GM19324 (cell line): Measurements from ENCODE around the gene ABCC10.
"Not testable (repeated sequence)": the region's sequence is repeated elsewhere in the genome, so short reads cannot be mapped to it uniquely, and the experiment has no call there.

Source experiments
- ATAC-seq: cut with Tn5 transposase; IDR thresholded peaks from one replicate; pipeline ENCODE4 v1.9.1; 2021; ENCODE audit warnings: mild to moderate bottlenecking, moderate library complexity; ENCODE audit not compliant: unreplicated experiment, low FRiP score

ABCC10 gene, protein sequence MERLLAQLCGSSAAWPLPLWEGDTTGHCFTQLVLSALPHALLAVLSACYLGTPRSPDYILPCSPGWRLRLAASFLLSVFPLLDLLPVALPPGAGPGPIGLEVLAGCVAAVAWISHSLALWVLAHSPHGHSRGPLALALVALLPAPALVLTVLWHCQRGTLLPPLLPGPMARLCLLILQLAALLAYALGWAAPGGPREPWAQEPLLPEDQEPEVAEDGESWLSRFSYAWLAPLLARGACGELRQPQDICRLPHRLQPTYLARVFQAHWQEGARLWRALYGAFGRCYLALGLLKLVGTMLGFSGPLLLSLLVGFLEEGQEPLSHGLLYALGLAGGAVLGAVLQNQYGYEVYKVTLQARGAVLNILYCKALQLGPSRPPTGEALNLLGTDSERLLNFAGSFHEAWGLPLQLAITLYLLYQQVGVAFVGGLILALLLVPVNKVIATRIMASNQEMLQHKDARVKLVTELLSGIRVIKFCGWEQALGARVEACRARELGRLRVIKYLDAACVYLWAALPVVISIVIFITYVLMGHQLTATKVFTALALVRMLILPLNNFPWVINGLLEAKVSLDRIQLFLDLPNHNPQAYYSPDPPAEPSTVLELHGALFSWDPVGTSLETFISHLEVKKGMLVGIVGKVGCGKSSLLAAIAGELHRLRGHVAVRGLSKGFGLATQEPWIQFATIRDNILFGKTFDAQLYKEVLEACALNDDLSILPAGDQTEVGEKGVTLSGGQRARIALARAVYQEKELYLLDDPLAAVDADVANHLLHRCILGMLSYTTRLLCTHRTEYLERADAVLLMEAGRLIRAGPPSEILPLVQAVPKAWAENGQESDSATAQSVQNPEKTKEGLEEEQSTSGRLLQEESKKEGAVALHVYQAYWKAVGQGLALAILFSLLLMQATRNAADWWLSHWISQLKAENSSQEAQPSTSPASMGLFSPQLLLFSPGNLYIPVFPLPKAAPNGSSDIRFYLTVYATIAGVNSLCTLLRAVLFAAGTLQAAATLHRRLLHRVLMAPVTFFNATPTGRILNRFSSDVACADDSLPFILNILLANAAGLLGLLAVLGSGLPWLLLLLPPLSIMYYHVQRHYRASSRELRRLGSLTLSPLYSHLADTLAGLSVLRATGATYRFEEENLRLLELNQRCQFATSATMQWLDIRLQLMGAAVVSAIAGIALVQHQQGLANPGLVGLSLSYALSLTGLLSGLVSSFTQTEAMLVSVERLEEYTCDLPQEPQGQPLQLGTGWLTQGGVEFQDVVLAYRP (N-terminal part only)

DNA sequence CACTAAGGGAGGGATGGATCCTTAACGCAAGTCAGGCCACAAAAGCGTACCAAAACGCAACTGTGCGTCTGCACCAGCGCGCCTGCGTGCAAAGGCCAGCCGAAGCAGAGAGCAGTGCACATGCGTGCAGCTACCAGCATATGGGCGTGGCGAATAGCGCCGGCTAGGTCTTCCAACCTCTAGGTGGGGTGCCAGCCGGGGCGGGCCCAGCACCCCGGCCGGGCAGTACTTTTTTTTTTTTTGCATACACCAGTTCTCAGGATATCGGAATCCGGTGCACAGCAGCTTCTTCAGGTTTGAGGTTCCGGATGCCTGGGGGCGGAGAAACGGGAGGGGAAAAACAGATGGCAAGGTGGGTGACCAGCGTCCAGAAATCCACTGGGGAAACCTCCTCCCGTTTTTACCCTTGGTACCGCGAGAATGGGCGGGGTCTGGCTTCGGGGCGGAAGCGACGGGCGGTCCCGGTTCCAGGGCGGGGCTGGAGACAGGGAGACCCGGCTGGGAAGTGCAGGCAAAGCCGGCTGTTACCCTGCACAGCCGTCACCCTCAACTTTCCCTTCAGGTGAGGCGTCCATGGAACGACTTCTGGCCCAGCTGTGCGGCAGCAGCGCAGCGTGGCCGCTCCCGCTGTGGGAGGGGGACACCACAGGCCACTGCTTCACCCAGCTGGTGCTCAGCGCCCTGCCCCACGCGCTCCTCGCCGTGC is at the start of gene ABCC10:
Gene ABCC10 (plus strand): TSS at position 136 of the 706 bp plus-strand sequence. CDS start 438 bp downstream, at position 574.
- ATAC-seq, result peak; percentile 90

DNA sequence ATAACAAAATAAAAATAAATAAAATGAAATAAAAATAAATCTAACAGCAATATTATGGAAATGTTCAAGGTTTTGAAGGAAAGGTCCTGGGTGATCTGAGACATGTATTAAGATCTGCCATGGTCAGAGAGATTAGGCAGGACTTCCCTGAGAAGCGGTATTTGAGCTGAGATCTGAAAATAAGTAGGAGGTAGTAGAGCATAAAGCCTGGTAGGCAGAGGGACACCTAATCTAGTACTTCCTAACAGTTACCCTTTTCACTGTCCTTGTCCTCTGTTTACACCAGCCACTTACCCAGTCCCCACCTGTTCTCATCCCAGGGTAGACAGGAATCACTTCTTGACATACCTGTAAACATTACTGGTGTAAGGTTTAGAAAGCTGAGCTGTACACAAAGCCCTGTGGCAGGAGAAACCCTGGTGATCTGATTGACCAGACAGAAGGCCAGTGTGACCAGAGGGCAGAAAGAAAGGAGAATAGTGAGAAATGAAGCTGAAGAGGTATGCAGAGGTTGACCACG is 49.6 kb upstream of the ABCC10 start:
- no peak for ATAC-seq

DNA sequence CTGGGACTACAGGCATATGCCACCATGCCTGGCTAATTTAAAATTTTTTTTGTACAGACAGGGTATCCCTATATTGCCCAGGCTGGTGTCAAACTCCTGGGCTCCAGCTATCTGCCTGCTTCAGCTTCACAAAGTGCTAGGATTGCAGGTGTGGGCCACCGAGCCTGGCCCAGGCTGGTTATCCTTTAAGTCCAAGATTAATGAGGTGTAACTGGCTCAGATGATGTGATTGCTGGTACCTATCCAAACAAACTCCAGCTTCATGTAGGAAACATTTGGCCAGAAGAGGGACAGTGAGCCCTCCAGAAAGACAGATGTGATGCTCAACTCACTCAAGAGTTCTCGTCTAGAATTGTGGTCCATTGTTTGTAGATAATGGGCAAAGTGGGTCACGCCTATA is 48.7 kb upstream of the ABCC10 start:
- ATAC-seq, result no peak

DNA sequence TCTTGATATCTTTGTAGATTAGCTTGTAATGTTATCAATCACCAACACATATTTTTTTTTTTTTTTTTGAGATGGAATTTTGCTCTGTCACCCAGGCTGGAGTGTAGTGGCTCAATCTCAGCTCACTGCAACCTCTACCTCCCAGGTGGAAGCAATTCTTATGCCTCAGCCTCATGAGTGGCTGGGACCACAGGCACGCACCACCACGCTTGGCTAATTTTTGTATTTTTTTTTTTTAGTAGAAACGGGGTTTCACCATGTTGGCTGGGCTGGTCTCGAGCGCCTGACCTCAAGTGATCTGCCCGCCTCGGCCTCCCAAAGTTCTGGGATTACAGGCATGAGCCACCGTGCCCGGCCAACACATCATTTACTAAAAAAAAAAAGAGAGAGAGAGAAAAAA is 46.5 kb upstream of the ABCC10 start:
- not testable (repeated sequence) for ATAC-seq

DNA sequence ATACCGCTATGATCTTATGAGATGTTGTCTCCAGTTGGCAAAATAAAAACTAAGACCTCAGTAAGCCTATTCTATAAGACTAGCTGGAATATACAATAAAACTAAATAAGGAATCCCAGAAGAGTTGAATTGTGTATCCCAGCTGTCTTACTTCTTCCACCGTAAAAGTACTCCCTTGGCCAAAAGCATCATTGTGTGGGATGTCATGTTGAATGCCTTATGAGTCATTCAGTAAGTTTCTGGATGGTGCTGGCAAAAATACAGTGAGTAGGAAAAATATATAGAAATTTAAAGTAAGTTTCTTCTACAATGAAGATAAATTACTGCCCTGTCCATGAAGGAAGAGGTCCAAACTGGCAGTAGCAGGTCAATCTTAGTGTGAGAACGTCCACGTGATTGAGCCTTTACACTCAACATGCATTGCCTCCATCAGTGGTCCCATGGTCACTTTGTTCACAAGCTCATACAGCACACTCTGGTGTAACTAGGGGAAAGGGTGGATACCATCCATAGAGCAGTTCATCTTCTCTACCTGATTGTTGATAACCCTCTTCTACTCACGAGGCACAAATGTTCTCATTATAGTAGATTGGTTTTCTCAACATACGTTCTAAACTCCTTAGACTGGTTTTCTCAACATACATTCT is 44.2 kb upstream of the ABCC10 start:
- no peak for ATAC-seq

DNA sequence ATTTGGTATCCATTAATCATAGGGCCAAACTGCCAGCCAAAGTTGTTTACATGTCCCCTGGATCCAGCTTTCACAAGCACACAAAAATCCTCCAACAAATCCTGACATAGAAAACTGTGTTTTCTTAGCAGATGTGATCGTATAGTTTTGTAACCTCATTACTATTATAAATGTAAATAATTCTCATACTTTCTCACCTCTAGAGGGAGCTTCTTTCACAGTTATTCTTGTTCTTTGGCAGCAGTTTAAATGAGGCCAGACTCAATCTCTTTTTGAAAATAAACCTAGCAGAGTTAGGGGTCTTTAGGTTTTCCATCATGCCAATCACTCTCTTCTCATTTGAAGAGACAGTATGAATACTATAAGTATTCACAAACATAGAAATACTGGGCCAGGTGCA is 40.8 kb upstream of the ABCC10 start:
- ATAC-seq, result no peak

DNA sequence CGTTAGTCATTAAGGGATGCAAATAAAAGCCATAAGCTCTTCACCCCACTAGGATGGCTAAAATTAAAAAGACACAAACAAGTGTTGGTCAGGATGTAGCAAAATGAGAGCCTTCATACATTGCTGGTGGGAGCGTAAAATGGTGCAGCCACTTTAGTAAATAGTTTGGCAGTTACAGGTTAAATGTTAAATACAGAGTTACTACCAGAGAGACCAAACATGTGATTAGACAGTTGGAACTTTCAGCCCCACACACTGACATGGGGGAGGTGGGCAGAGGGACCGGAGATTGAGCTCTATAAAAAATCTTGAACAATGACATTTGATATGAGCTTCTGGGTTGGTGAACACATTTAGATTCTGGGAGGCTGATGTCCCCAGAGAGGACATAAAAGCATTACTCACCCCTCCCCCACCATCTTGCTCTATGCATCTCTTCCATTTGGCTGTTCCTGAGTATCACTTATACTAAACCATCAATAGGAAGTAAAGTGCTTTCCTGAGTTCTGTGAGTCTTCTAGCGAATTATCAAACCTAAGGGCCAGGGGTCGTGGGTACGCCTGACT is 37.5 kb upstream of the ABCC10 start:
- ATAC-seq, result no peak

DNA sequence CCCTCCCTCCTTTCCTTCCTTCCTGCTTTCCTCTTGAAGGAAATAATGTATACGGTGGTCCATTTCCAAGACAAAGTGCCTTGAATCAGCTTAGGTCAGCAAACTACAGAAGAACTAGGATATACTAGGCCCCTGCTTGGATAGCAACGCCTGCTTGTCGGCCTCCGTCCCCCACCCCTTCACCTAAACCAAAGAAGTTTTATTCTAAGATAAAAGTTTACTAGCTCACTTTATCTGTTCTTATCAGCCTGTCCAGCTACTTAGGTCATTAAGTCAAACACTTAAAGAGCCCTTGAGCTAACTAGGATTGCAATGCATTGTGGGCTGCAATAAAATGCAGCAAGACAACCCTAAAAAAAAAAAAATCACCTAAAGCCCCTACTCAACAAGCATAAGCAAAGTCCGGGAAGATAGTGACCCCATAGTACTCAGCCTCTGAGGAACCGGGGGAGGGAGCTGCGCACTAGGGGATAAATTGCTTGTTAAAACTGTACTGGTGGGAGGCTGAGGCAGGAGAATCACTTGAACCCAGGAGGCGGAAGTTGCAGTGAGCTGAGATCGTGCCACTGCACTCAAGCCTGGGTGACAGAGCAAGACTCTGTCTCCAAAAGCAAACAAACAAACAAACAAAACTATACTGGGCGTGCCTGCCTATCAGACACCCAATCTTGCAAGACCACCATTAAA is 36.4 kb upstream of the ABCC10 start:
- not testable (repeated sequence) for ATAC-seq

DNA sequence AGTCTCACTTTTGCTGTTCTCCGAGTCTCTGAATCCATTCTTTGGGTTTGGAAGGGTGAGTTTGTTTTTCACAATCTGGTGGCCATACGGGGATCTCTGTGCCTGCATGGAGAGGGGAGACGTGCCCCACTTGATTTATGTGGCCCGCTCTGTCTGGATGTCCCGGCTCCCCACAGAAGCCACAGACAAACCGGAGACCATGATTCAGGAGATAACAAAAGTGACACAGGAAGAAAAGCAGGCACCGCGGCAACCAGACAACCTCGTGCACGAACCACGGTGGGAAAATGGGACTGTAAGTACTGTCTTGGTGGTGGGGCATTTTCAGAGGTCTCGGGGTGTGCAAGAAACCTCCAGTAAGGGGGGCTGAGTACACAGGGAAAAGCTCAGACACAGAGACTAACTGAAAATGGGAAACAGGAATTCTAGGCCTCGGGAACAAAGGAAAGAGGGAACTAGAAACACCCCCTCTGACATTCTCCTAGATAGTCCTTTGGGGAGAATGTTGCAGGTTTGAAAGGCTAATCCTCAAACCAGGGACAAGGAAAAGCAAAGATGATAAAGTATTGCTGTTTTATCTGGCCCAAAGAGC is 35.8 kb upstream of the ABCC10 start:
- ATAC-seq, result no peak

DNA sequence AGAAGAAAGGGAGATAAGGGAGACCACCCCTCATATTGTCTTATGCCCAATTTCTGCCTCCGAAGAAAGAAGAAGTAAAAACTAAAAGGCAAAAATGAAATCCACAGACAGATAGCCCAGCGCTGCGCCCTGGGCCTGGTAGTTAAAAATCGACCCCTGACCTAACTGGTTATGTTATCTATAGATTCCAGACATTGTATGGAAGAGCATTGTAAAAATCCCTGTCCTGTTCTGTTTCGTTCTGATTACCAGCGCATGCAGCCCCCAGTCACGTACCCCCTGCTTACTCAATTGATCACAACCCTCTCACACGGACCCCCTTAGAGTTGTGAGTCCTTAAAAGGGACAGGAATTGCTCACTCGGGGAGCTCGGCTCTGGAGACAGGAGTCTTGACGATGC is 34.2 kb upstream of the ABCC10 start:
- ATAC-seq, result not testable (repeated sequence)

DNA sequence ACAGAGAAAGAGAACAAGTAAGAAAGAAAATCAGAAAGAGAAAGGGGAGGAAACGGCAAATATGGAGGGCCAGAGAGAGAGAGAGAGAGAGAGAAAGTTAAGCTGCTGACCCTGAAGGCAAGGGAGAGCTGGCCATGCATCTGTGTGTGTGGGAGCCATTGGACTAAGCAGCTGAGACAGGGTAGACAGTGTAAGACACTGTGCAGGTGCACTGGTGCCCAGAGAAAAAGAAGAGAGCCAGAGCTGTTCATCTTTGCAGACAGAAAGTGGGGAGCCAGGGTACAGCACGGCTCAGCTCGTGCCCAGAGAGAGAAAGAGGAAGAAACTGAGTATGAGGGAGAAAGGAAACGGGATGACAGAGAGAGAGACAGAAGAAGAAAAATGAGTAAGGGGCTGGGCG is 33.7 kb upstream of the ABCC10 start:
- ATAC-seq, result no peak

DNA sequence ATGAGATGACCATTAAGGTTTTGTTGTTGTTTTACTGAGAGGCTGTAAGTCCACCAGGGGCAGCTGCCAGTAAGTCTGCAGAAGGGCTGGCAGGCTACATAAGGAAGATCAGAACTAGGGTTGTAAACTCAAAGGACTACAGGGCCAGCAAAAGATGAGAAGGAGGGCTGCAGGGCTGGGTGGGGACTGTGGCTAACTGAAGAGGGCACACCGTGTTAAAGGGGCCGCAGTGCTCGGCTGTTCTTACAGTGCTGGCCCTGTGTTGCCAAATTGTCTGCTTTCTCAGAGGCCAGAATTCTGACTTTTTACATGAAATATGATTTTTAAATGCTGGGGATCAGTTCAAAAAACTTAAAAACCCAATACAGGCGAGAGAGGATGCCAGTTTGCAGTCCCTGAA is 32.4 kb upstream of the ABCC10 start:
- ATAC-seq, result no peak

DNA sequence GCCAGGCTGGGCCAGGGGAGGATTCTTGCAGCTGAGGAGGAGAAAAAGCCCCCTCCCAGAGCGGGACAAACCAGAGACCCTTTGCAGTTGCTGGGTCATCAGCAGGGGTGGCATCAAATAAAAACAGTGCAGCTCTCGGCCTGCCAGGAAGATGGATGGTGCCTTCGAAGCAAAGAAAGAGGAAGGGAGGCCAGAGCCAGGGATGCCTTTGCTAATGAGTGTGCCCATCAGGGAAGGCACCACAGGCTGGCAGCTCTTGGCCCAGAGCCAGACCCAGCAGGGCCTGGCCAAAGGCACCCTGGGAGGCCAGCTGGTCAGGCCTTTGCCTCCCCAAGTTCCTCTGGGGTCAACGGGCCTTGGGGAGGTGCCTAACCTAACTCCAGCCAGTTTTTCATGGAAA is 31.6 kb upstream of the ABCC10 start:
- ATAC-seq, result no peak

DNA sequence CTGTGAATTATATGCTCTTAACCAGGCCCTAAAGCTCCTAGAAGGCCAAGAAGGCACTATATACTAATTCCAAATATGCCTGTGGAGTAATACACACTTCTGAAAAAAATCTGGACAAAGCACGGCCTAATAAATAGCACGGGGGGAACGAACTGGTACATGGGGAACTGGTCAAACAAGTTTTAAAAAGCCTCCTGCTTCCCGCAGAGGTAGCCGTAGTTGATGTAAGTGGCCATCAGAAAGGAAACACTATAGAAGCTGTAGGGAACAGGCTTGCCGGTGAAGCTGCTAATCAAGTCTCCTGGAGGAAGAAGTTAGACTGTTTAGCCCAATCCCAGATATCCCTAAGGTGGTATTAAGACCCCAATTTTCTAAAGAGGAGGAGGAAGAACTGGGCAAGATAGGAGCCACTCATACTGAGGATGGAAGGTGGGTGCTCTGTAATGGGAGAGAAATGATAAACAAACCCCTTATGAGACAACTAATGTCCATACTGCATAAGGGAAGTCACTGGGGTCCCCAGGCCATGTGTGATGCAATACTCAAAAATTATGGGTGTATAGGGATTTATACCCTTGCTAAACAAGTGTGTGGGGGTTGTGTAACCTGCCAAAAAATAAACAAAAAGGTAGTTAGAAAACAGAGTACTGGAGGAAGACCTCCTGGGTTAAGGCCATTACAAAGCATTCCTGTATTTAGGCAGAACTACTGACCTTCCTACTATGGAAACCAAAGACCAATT is 30.8 kb upstream of the ABCC10 start:
- no peak for ATAC-seq

DNA sequence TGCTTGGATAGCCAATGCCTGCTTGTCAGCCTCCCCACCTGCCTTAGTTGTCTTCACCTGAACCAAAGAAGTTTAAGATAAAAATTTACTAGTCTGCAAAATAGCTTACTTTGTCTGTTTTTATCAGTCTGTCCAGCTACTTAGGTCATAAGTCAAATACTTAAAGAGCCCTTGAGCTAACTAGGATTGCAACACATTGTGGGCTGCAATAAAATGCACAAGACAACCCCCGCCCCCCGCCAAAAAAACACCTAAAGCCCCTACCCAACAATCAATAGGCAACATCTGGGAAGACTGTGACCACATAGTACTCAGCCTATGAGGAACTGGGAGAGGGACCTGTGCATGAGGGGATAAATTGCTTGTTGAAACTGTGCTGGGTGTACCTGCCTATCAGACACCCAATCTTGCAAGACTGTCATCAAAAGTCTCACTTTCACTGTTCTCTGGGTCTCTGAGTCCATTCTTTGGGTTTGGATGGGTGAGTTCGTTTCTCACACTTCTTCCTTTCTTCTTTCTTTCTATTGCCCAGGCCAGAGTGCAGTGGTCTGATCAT is 27.3 kb upstream of the ABCC10 start:
- no peak for ATAC-seq

DNA sequence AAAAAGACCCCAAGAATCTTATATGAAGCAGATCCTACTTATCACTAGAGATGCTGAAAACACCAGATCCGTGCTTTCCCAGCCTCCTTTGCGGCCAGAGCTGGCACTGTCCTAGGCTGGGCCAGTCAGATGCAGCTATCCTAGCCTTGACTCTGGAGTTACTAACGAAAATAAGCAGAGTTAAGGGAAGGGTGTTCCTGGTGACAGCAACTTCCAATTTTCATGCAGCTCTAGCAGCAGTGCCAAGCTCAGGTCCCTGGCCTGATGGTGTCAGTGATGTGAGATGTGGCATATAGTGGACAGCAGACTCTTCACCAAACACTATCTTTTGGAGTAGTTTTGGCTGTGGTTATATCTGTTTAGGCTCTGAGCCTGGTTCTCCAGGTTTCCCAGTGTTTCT is 25.6 kb upstream of the ABCC10 start:
- ATAC-seq, result no peak

DNA sequence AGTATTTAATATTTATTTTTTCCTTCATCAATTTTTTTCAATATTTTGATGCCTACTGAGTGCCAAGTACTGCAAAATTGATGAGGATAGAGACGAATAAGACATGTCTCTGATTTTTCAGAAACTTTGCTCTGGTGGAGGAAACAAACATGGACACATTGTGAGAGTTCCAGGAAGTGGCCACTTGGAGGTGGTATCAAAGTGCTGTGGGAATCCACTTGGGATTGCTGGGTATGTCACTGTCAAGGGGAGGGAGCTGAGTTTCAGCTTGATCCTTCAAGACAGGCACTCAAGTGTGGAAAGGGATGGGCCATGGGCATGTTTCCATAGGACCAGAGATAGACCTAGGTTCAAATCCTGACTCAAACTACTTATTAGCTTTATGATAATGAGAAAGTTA is 24.5 kb upstream of the ABCC10 start:
- ATAC-seq, result no peak
